Keratinocyte (primary cell): Measurements from ENCODE around the gene HDAC1.

Experiments used
- EZH2 ChIP-seq: IDR thresholded peaks from one replicate; pipeline ENCODE4 v1.6.1; 2012; ENCODE audit warnings: inconsistent platforms, mild to moderate bottlenecking, low read length, moderate library complexity
- TF ChIP-seq, protein P1 (sequence below), 3 experiments: IDR thresholded peaks in 1 of 3; conservative IDR thresholded peaks in 1 of 3; optimal IDR thresholded peaks in 1 of 3; 2 replicates in 2 of 3; 3 replicates in 1 of 3; pipeline versions ENCODE3 to v1.5.1; 2011; ENCODE audit warnings: low read length in 3 of 3, mild to moderate bottlenecking in 3 of 3, moderate library complexity in 2 of 3, control low read depth in 1 of 3, inconsistent platforms in 1 of 3; ENCODE audit not compliant: insufficient read depth in 2 of 3; ENCODE audit errors: extremely low read depth in 1 of 3

DNA sequence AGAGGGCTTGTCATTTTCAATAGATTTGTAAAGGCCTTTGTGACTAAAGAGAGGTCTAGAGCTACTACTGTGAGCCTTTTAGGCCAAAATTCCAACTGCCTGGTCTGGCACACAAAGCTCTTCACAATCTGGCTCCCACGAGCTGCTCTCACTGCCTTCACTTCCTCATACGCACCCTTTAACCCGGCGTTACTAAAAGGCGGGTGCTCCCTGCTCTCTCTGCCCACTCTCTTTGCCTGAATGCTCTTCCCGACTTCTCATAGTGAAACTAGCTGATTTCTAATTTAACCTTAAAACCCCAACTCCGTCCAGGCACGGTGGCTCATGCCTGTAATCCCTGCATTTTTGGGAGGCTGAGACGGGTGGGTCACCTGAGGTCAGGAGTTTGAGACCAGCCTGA lies 88.2 kb downstream of the HDAC1 start:
- TF ChIP-seq, protein P1, sequence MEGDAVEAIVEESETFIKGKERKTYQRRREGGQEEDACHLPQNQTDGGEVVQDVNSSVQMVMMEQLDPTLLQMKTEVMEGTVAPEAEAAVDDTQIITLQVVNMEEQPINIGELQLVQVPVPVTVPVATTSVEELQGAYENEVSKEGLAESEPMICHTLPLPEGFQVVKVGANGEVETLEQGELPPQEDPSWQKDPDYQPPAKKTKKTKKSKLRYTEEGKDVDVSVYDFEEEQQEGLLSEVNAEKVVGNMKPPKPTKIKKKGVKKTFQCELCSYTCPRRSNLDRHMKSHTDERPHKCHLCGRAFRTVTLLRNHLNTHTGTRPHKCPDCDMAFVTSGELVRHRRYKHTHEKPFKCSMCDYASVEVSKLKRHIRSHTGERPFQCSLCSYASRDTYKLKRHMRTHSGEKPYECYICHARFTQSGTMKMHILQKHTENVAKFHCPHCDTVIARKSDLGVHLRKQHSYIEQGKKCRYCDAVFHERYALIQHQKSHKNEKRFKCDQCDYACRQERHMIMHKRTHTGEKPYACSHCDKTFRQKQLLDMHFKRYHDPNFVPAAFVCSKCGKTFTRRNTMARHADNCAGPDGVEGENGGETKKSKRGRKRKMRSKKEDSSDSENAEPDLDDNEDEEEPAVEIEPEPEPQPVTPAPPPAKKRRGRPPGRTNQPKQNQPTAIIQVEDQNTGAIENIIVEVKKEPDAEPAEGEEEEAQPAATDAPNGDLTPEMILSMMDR (optimal IDR thresholded peaks at IDR 0.05 in 1 of 3, IDR thresholded peaks at IDR 0.05 in 1 of 3, conservative IDR thresholded peaks at IDR 0.05 in 1 of 3; ENCODE audit: extremely low read depth in 1 of 3, insufficient read depth in 2 of 3, low read length in 3 of 3): no peak
- TF ChIP-seq EZH2: no peak
